Stimulated activated CD8-positive, alpha-beta memory T cell treated with anti-CD3 and anti-CD28 coated beads, Interleukin-2, amount 100 ng/mL, for 1 hour (primary cell): Measurements from ENCODE around the gene GABRG1.

Source experiments
- DNase-seq, 2 donors: peaks; one replicate each; pipeline ENCODE4 v3.0.0-alpha.2; 2020; ENCODE audit warnings: low read depth in 2 of 2

GABRG1 gene

GRCh38 chr4:46123913-46124755, at the start of gene GABRG1:
TSS of gene GABRG1 (minus strand) at chr4:46124054. CDS start at chr4:46123913, 141 bp downstream.
- DNase-seq: no peak

DNA sequence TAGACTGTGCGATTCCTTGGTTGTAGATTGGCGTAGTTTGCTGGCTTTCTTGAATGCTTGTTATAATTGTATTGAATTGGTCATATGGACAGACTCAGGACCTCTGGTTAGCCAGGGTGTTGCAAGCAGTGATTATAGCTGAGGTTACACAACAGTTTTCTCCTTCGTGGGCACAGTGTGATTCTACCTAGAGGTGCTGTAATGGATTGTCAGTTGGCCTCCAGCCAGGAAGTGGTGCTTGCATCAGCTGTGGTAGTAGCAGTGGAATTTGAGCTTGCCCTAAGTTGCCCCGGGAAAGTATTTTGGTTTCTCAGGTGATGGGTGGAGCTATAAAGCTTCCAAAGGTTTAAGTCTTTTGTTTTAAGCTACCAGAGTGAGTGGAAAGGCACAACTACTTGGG, 23.1 kb upstream of the GABRG1 start:
- no peak for DNase-seq

DNA sequence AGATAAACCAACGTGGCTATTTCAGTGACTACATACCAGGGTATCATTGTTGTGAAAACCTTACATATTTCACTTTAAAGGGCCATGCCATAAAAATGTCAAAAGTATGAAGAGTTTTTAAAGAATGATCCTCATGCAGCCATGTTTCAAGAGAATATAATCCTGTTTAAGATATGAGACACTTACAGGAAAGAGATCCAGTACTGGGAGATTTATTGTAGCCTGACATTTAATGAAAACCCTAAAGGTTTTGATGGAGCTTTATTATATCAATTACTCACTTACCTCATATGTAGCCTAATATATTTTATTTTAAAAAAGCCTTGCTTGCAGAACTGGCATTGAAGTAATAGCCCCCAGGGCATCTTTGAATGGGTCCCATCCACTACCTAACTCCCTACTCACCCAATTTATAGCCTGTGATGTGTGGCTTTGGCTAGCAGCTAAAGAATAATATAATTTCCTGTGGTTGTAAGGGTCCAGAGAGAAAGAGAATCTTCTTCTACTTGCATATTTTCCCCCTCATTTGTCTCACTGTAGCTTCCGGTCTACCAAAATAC, 7.7 kb upstream of the GABRG1 start:
- no peak for DNase-seq

- no peak for DNase-seq
Observed at GRCh38 chr4:46124773-46125413, 1.0 kb upstream of the GABRG1 start.

- no peak for DNase-seq
Observed at GRCh38 chr4:46081674-46082073, 42.2 kb downstream of the GABRG1 start.

DNA sequence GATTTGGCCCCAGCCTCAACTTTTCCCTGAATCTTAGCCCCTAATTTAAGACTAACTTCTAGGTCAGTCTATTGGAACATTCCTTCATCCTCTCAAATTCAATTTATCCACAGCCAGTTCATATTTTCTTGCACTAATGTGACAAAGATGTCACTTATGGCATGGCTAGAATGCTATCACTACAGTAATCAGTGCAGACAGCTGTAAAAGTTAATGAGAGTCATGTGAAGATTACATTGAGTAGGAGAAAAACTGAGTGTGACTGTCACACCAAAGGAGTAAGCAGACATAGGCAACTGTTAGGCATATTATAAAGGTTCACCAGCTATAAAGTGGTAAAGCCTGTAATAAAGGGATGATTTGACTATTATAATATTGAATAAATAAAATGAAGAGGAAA, 42.6 kb downstream of the GABRG1 start:
- DNase-seq: no peak

DNA sequence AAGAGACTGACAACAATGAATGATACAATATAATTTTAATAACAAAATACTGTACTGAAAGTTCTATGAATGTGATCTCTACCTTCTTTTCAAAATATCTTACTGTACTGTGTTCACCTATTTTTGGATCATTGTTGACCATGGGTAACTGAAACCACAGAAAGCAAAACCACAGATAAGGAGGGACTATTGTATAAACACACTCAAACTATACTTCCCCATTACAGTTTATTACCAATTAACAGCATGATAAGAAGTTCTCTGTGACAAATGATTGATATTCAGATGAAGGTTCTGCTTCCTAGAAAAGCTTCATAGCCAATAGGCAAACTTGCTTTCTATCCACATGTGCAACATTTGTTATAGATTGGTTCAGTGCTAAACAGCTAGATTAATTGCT, 50.1 kb downstream of the GABRG1 start:
- DNase-seq: no peak

DNA sequence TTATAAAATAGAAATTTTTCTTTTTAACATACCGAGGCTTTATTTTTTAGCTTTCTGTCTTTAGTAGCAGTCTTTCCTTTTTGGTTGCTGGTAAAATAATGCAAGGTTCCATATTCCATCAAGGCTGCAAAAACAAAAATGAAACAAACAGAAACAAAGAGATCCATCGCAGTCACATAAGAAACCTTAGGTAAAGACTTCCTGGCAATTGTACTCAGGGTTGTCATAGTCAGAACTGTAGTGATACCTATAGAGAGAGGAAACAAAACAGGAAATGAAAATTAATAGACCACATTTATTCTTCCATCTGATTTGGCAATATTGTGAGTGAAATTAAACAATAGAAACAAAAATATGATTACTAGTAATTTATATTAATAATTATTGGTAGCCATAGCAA, 72.5 kb downstream of the GABRG1 start:
- DNase-seq: no peak

GRCh38 chr4:46032056-46032455, 91.8 kb downstream of the GABRG1 start:
- DNase-seq: no peak

DNA sequence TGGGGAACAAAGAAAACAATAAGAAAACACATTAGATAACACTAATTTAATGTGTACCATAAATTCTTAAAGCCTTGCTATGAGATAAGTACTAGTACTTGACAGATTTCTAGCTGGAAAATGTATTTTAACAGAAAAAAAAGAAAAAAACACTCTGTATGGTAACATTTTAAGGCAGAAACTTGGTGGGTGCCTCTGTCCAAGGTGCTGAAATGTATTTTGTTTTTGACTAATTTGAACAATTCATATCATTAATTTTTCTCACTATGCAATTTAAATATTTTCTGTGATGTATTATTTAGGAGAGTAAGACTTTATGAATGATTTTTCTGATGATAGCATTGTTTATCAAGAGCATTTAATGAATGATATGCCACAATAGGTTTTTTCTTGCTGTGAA, 107.5 kb downstream of the GABRG1 start:
- no peak for DNase-seq

DNA sequence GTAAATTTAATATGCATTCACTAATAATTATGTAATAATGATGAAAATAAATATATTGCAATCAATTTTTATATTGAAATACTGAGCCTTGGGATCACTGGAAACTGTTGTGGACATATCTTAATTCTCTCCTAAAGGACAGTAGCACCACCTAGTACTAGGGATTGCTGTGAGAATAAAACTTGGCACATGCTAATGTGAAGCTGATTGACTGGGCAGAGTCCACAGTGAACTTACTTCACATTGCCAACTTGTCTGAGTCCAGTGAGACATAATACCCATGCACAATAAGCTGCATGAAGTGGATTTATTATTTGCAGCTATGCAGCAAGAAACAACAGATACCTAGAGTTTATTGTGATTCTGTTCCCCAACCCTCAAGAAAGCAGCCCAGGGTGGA, 131.1 kb downstream of the GABRG1 start:
- DNase-seq: no peak

DNA sequence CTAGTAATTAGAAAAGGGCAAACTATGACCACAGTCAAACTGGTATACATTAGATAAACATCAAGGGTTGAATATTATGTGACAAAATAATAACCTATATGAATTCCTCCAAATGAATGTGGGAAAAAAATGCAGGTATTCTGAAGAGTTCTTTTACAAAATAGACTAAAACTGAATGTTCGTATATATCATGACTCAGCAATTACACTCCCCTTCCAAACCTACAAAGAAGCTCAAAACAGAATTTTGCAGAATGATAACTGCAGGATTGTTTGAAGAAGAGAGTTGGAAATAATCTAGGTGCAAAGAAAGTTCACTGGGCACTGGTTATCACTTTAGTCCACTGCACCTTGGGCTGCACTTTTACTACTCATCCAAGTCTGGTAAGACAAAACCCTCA, 134.1 kb downstream of the GABRG1 start:
- no peak for DNase-seq

- DNase-seq: no peak
Observed at GRCh38 chr4:45987858-45988257, 136.0 kb downstream of the GABRG1 start.
